Hematopoietic multipotent progenitor cell (in vitro differentiated cells): ENCODE results near the gene BCAS1. TPM values are rescaled to one million over a fixed set of nuclear protein-coding genes. Genes with fewer than 3 reads are reported as not detected.

Experiments used
- DNase-seq, 3 donors: peaks; one replicate each; pipeline ENCODE4 v3.0.0-alpha.2; 2011 to 2015; ENCODE audit warnings: low read depth in 2 of 3, low spot score in 2 of 3
- small RNA-seq: library from RNA; depleted of rRNA; stranded (forward); fragments of <200 nt; gene quantifications from one replicate; pipeline ENCODE3, GENCODE V24; 2012
- total RNA-seq: library from RNA; depleted of rRNA; stranded (reverse); fragments of >200 nt; gene quantifications from one replicate; pipeline ENCODE4 v1.2.3, GENCODE V29; 2012

Gene BCAS1
- total RNA-seq, 1 donor: not detected

- no peak for DNase-seq
These were observed 171.8 kb downstream of the BCAS1 start for GRCh38 chr20:53898556-53898931.

DNA sequence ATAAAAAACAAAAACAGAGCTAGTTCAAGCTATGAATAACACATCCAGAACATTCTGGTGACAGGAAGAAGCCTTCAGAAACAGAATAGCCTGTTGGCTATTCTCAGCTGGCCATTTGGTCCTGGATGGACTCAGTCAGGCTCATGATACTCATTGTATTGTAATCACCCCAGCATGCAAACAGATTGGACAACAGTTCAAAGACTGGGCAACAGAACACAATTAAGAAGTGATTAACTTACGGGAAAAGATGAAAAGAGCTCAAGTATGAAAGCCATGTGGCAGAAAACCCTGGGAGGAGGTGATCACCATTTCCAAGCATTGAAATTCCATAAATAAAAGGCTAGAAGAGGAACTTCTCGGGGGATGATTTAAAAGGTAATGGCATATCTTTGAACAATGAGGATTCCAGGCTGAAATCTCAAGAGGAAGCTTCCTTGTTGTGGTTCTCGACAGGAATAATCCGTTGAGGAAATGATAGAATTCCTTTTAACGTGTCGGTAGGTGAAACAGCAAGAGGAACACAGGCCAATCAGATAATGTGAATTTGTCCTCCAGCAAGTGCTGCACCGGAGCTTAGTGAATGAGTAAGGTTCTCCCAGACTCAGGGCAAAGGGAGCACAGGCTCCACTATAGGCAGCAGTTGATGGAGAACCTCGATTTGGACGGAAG is 172.4 kb downstream of the BCAS1 start:
- no peak for DNase-seq

DNA sequence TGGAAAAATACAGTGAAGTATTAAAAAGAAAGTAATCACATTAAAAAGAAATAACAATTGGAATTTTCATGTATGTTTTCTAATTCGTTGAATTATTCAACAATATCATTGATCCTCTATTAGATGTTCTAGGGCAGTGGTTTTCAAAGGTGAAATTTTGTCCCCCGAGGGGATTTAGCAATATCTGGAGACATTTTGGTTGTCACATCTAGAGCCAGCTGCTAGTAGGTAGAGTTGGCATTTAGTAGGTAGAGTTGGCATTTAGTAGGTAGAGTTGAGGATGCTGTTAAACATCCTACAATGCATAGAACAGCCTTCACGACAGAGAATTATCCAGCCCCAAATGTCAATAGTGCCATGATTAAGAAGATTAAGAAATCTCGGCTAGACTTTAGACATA is 173.7 kb downstream of the BCAS1 start:
- DNase-seq: no peak

GRCh38 chr20:53896041-53896440 is 174.4 kb downstream of the BCAS1 start:
- DNase-seq: no peak

DNA sequence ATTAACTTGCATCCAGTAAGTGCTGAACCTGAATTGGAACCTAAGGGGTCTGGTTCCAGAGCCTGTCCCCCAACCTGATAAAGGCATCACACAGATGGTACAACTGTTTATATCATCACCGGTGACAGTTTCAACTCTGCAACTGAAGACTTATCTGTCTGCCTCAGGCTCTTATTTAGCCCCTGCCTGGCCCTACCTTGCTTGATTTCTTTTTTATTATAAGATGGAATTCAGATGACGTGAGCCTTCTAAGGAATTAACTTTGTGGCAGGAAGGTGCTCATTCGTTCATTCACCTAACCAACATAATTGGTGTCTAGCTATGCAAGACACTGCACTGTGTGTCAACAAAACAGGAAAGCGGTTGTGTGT is 175.0 kb downstream of the BCAS1 start:
- DNase-seq: no peak

GRCh38 chr20:53894707-53895384 is 175.5 kb downstream of the BCAS1 start:
- DNase-seq: no peak

Small RNAs within 50 kb of the gene (small RNA-seq; reads per million reads assigned to genes)
- not detected for gene MIR4756

Other genes with a start within 250 kb of the BCAS1 start
- gene CYP24A1, start 103.4 kb upstream of the BCAS1 start, total RNA-seq: 0.27 TPM
- gene PFDN4, start 137.5 kb upstream of the BCAS1 start, total RNA-seq: 7.8 TPM